ENCODE data around the gene SHCBP1.
"Not testable (repeated sequence)": the region's sequence is repeated elsewhere in the genome, so short reads cannot be mapped to it uniquely, and the experiment has no call there.

Gene SHCBP1

GRCh38 chr16:46638947-46639925 lies 18.1 kb upstream of the SHCBP1 start:
- no peak for DNase-seq (ENCODE audit: low read depth, low spot score)
- no peaks in the 10 kb centered on the region for H3K36me3 ChIP-seq (ENCODE audit: insufficient read depth, low read length)
- H3K9me3 ChIP-seq (ENCODE audit: low read depth, low read length): no peaks in the 10 kb centered on the region
- no peak for TF ChIP-seq EZH2 (IDR thresholded peaks at IDR 0.05)
- TF ChIP-seq POLR2AphosphoS5 (IDR thresholded peaks at IDR 0.05; ENCODE audit: borderline replicate concordance, low read depth, low read length): no peak
- no peak for TF ChIP-seq FOXP2 (optimal IDR thresholded peaks at IDR 0.05; ENCODE audit: control extremely low read depth, extremely low read length, insufficient read depth)
- no peak overlapping the region for H3K9ac ChIP-seq (ENCODE audit: insufficient read length)
- no peak overlapping the region for H3K4me3 ChIP-seq
- no peak overlapping the region for H3K27ac ChIP-seq

GRCh38 chr16:46632778-46633733 lies 11.9 kb upstream of the SHCBP1 start:
- no peak overlapping the region for H3K4me3 ChIP-seq
- TF ChIP-seq POLR2AphosphoS5 (IDR thresholded peaks at IDR 0.05; ENCODE audit: borderline replicate concordance, low read depth, low read length): no peak
- no peak for TF ChIP-seq FOXP2 (optimal IDR thresholded peaks at IDR 0.05; ENCODE audit: control extremely low read depth, extremely low read length, insufficient read depth)
- TF ChIP-seq EZH2 (IDR thresholded peaks at IDR 0.05): no peak
- no peak for DNase-seq (ENCODE audit: low read depth, low spot score)
- H3K36me3 ChIP-seq (ENCODE audit: insufficient read depth, low read length): no peaks in the 10 kb centered on the region
- no peaks in the 10 kb centered on the region for H3K9me3 ChIP-seq (ENCODE audit: low read depth, low read length)
- H3K27ac ChIP-seq: no peak overlapping the region
- no peak overlapping the region for H3K9ac ChIP-seq (ENCODE audit: insufficient read length)

GRCh38 chr16:46629331-46630219 lies 8.4 kb upstream of the SHCBP1 start:
- Histone ChIP-seq H3K9ac (ENCODE audit: insufficient read length) (no peak overlapping the region), H3K4me3 (no peak overlapping the region), H3K36me3 (ENCODE audit: insufficient read depth, low read length) (no peaks in the 10 kb centered on the region), H3K27ac (no peak overlapping the region), H3K9me3 (ENCODE audit: low read depth, low read length) (no peaks in the 10 kb centered on the region)
- no peak for DNase-seq (ENCODE audit: low read depth, low spot score)
- TF ChIP-seq EZH2 (IDR thresholded peaks at IDR 0.05) (no peak), POLR2AphosphoS5 (IDR thresholded peaks at IDR 0.05; ENCODE audit: borderline replicate concordance, low read depth, low read length) (no peak), FOXP2 (optimal IDR thresholded peaks at IDR 0.05; ENCODE audit: control extremely low read depth, extremely low read length, insufficient read depth) (no peak)

- TF ChIP-seq FOXP2 (optimal IDR thresholded peaks at IDR 0.05; ENCODE audit: control extremely low read depth, extremely low read length, insufficient read depth) (no peak), EZH2 (IDR thresholded peaks at IDR 0.05) (no peak), POLR2AphosphoS5 (IDR thresholded peaks at IDR 0.05; ENCODE audit: borderline replicate concordance, low read depth, low read length) (no peak)
- H3K9me3 ChIP-seq (ENCODE audit: low read depth, low read length): no peaks in the 10 kb centered on the region
- H3K36me3 ChIP-seq (ENCODE audit: insufficient read depth, low read length): no peaks in the 10 kb centered on the region
- no peak for DNase-seq (ENCODE audit: low read depth, low spot score)
- no peak overlapping the region for H3K4me3 ChIP-seq
- no peak overlapping the region for H3K27ac ChIP-seq
- no peak overlapping the region for H3K9ac ChIP-seq (ENCODE audit: insufficient read length)
Observed at GRCh38 chr16:46627746-46628145, 6.6 kb upstream of the SHCBP1 start.

- not testable (repeated sequence) for H3K4me3 ChIP-seq; H3K27ac ChIP-seq; H3K9me3 ChIP-seq (ENCODE audit: low read depth, low read length); H3K36me3 ChIP-seq (ENCODE audit: insufficient read depth, low read length); DNase-seq (ENCODE audit: low read depth, low spot score); H3K9ac ChIP-seq (ENCODE audit: insufficient read length)
Observed at GRCh38 chr16:46626681-46627080, 5.5 kb upstream of the SHCBP1 start.

- not testable (repeated sequence) for DNase-seq (ENCODE audit: low read depth, low spot score); H3K36me3 ChIP-seq (ENCODE audit: insufficient read depth, low read length); H3K9ac ChIP-seq (ENCODE audit: insufficient read length); H3K27ac ChIP-seq; H3K4me3 ChIP-seq; H3K9me3 ChIP-seq (ENCODE audit: low read depth, low read length)
Observed at GRCh38 chr16:46624862-46625261, 3.7 kb upstream of the SHCBP1 start.

GRCh38 chr16:46623707-46624106 lies 2.5 kb upstream of the SHCBP1 start:
- H3K36me3 ChIP-seq (ENCODE audit: insufficient read depth, low read length); H3K9ac ChIP-seq (ENCODE audit: insufficient read length); H3K9me3 ChIP-seq (ENCODE audit: low read depth, low read length); H3K27ac ChIP-seq; H3K4me3 ChIP-seq; DNase-seq (ENCODE audit: low read depth, low spot score): not testable (repeated sequence)

GRCh38 chr16:46623246-46623645 lies 2.1 kb upstream of the SHCBP1 start:
- not testable (repeated sequence) for H3K9ac ChIP-seq (ENCODE audit: insufficient read length); H3K27ac ChIP-seq; H3K36me3 ChIP-seq (ENCODE audit: insufficient read depth, low read length); DNase-seq (ENCODE audit: low read depth, low spot score); H3K9me3 ChIP-seq (ENCODE audit: low read depth, low read length); H3K4me3 ChIP-seq
